ENCODE measurements around the gene HK3. TPM values are rescaled to one million over a fixed set of nuclear protein-coding genes. Genes with fewer than 3 reads are reported as not detected.

HK3 gene
- total and polyA plus RNA-seq, 9 of the 15 experiments (the other 6 are each of a cell fraction or from before 2014, with no cell fraction given): 0.16 TPM; not detected in 8

DNA sequence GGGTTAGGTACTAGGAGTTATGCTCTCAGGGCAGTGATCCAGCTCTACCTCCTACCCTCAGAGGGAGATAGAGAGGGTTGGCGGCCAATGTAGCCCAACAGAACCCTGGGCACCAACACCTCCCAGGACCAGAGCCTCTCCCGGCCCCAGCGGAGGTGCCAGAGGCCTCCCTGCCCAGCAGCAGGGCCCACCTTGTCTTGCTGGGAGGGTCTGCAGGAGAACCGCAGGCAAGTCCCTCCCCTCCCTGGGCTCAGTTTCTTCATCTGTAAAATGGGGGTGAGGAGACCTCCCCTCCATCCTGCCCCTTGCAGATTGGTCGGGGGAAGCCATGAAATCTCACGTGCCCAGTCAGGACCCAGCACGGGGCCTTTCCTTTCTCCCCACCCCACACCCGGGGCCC is 34.4 kb downstream of the HK3 start (continued):
- no peak for TF ChIP-seq SIRT6 (IDR thresholded peaks at IDR 0.05; ENCODE audit: low read depth, low read length)
- no peak for TF ChIP-seq POLR2B (IDR thresholded peaks at IDR 0.05; ENCODE audit: low read depth, partially characterized antibody)
- no peak for TF ChIP-seq KDM4B (IDR thresholded peaks at IDR 0.05; ENCODE audit: borderline replicate concordance in 2 of 2, low read depth in 1 of 2)
- TF ChIP-seq HNRNPL (IDR thresholded peaks at IDR 0.05; ENCODE audit: low read depth, low read length): no peak
- TF ChIP-seq NR2F6 (CRISPR knock-in tag; IDR thresholded peaks at IDR 0.05): no peak

DNA sequence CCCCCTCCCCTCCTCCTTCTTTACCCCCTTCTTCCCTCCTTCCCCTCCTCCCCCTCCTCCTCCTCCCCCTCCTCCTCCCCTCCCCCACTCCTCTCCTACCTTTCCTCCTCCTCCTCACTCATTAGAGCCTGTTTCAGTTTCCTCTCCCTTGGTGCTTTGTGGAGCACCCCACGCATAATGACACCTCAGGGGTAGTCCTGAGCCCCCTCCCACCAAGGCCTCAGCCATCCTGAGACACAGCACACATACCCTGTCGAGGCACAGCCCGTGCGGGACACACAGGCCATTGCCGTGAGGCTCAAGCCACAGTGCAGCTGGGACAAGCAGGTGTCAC is 35.4 kb downstream of the HK3 start:
- peak; percentile 68; the same call in 1 of the 2 replicates for TF ChIP-seq ZNF263 (CRISPR knock-in tag; IDR thresholded peaks at IDR 0.05; ENCODE audit: borderline replicate concordance)
- TF ChIP-seq HDAC6 (IDR thresholded peaks at IDR 0.05; ENCODE audit: low read depth, low read length): no peak
- Histone ChIP-seq H3K27ac (ENCODE audit: extremely low read depth, low read depth, low read length) (no peak overlapping the region), H3K36me3 (ENCODE audit: control insufficient read depth, insufficient read depth, low read length) (no peaks in the 10 kb centered on the region), H3K4me2 (ENCODE audit: insufficient read depth, low read length) (no peak overlapping the region), H3K79me2 (ENCODE audit: control insufficient read depth, insufficient read depth, low read length) (no peaks in the 10 kb centered on the region), H4K20me1 (replicated peaks; ENCODE audit: control insufficient read depth, insufficient read depth, low read length) (peaks cover 37% of the 10 kb centered on the region), H3K9ac (ENCODE audit: insufficient read depth in 1 of 2, low read depth in 2 of 2, low read length in 2 of 2) (no peak overlapping the region), H3K4me3 (no peak overlapping the region), H3K4me1 (replicated peaks in 1 of 2; ENCODE audit: control insufficient read depth in 2 of 2, insufficient read depth in 2 of 2, low read length in 2 of 2) (peaks cover 5 to 45% of the 10 kb centered on the region in 2 experiments; a peak in 4 of 5 replicates), H2AFZ (ENCODE audit: low read depth, low read length) (no peak overlapping the region), H3K9me3 (replicated peaks; ENCODE audit: control insufficient read depth, insufficient read depth, low read depth, low read length) (no peaks in the 10 kb centered on the region), H3K27me3 (ENCODE audit: control insufficient read depth in 2 of 2, insufficient read depth in 2 of 2, low read length in 2 of 2) (peaks cover 28 to 85% of the 10 kb centered on the region in 2 experiments), H3K9me1 (ENCODE audit: control insufficient read depth, insufficient read depth, low read length) (no peaks in the 10 kb centered on the region)
- intact Hi-C loops (cut with micrococcal nuclease) (no loop called here), in situ Hi-C loops (cut with MboI) (no loop called here)
- ATAC-seq (no peak), DNase-seq (ENCODE audit: extremely low read depth in 1 of 4, low spot score in 3 of 4) (no peak), FAIRE-seq (no peak)
- POLR2A ChIA-PET: interaction anchor here (0.7 to 1.7 kb wide), 2 partner anchors 14 to 25 kb away, joined by 4 to 6 read pairs; no protein-coding TSS in a partner anchor
- no TSS peak for BruUV-seq (replicated peaks)
- CTCF ChIA-PET (ENCODE audit: low intra/inter-chr PET ratio): no interaction called here
- 0% methylated on average over 5 of the region's 5 CpGs for WGBS (ENCODE audit: insufficient coverage, low coverage, missing lambda C conversion rate)

All from K562 (cell line).